WI38 (cell line): Measurements from ENCODE around the gene LARP4B.
A peak's percentile ranks its signal among the peaks of the same experiment; 100 is the strongest.

ENCODE experiments used
- H3K4me3 ChIP-seq: 2 replicates; pipeline ENCODE4 v1.5.1; 2011; ENCODE audit warnings: low read depth, mild to moderate bottlenecking, control low read depth, low read length
- TF ChIP-seq, protein P1 (sequence below): IDR thresholded peaks from 2 replicates; pipeline ENCODE4 v1.5.1; 2012; ENCODE audit warnings: low read depth, mild to moderate bottlenecking, control low read depth, low read length

LARP4B gene

GRCh38 chr10:811379-812175, 119.9 kb downstream of the LARP4B start:
- H3K4me3 ChIP-seq, result no peak overlapping the region
- TF ChIP-seq, protein P1, sequence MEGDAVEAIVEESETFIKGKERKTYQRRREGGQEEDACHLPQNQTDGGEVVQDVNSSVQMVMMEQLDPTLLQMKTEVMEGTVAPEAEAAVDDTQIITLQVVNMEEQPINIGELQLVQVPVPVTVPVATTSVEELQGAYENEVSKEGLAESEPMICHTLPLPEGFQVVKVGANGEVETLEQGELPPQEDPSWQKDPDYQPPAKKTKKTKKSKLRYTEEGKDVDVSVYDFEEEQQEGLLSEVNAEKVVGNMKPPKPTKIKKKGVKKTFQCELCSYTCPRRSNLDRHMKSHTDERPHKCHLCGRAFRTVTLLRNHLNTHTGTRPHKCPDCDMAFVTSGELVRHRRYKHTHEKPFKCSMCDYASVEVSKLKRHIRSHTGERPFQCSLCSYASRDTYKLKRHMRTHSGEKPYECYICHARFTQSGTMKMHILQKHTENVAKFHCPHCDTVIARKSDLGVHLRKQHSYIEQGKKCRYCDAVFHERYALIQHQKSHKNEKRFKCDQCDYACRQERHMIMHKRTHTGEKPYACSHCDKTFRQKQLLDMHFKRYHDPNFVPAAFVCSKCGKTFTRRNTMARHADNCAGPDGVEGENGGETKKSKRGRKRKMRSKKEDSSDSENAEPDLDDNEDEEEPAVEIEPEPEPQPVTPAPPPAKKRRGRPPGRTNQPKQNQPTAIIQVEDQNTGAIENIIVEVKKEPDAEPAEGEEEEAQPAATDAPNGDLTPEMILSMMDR, result no peak

DNA sequence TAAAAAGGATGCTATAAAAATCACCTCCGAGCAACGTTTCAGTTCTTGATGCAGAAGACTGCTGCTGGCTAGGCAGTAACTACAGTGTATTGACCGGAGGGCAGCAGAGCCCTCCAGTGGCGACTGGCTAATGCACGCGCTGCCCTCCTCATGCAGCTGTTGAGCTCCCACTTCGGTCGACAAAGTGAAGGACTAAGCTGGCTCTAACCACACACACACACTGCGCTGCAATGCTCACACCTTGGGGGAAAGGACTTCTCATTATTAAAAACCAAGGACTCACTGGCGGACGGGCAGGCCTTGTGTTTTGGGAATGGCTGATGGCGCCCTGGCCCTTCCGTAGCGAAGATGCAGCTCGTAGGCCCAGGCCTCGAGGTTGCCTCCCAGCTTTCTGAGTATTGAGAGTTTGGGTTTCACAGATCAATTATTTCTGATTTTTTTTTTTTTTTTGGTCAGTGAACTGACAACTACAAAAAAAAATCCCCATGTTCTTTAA, 121.1 kb downstream of the LARP4B start:
- no peak overlapping the region for H3K4me3 ChIP-seq
- TF ChIP-seq, protein P1, result 0 out of 2 replicates have a peak, but pooled peaks have one; percentile 8

DNA sequence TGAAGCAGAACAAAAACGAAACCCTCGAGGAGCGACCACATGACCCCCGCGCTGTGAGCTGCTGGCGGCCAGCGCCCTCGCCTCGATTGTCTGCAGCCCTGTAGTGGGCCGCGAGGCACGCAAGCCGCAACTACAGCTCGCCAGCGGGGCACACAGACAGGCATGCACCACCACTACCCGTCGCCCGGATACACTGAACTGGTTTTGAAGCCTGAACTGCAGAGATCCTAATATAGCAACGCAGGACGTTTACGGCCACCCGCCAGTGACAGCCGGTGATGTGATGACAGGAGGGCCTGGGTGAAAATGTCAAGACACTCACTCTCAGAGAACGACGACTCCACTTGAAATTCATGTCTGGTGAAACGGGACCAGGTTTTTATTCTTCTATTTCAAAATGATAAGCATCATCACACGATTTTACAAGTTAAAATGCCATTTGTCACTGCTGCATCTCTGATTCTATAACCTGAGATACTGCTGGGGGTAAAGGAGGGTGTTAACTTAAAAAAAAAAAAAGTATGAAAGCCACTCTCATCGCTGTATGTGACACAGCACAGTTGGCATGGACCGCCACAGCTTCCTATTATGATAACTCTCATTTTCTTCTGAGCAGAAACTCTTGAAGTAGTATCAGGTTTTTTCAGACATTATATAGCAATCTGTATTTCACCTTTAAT, 121.7 kb downstream of the LARP4B start:
- no peak overlapping the region for H3K4me3 ChIP-seq
- TF ChIP-seq, protein P1, result no peak

DNA sequence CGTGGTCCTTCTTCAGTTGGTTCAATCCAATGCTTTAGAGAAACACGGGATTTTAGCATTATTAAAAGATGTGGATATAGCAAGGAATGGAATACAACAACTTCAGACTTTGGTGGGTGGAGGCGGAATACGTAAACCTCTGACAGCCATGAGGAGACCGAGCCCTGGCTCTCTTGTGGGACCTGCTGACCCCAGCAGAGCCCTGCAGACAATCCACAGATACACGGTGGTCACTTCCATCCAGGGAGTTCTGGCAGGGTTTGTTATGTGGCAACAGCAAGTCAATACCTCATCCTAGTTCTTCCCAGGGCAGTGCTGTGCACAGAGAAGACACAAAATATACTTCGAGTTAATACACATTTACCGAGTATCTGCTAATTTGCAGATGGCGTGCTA, 123.5 kb downstream of the LARP4B start:
- TF ChIP-seq, protein P1, result no peak
- no peak overlapping the region for H3K4me3 ChIP-seq

GRCh38 chr10:807163-807957, 124.1 kb downstream of the LARP4B start:
- TF ChIP-seq, protein P1, result no peak
- H3K4me3 ChIP-seq, result no peak overlapping the region

- no peak overlapping the region for H3K4me3 ChIP-seq
- TF ChIP-seq, protein P1, result no peak
Measured at GRCh38 chr10:806451-807162, 124.9 kb downstream of the LARP4B start.
